ENCODE measurements around the gene OBSCN.

The OBSCN gene

GRCh38 chr1:228362141-228362883, 154.5 kb downstream of the OBSCN start:
- DNase-seq = no peak

- no peak for DNase-seq
Measured at GRCh38 chr1:228362884-228363450, 155.1 kb downstream of the OBSCN start.

- no peak for DNase-seq
Measured at GRCh38 chr1:228363686-228364067, 155.8 kb downstream of the OBSCN start.

GRCh38 chr1:228364068-228364705, 156.3 kb downstream of the OBSCN start:
- no peak for DNase-seq

- no peak for DNase-seq
Measured at GRCh38 chr1:228364706-228365213, 156.9 kb downstream of the OBSCN start.

- no peak for DNase-seq
Measured at GRCh38 chr1:228365271-228366061, 157.6 kb downstream of the OBSCN start.

- no peak for DNase-seq
Measured at GRCh38 chr1:228366062-228366865, 158.4 kb downstream of the OBSCN start.

- DNase-seq = no peak
Measured at GRCh38 chr1:228366866-228367741, 159.3 kb downstream of the OBSCN start.

- DNase-seq = no peak
Measured at GRCh38 chr1:228367798-228368791, 160.3 kb downstream of the OBSCN start.

- no peak for DNase-seq
Measured at GRCh38 chr1:228368801-228369607, 161.2 kb downstream of the OBSCN start.

GRCh38 chr1:228369608-228370438, 162.0 kb downstream of the OBSCN start:
- DNase-seq = no peak

GRCh38 chr1:228370439-228370940, 162.6 kb downstream of the OBSCN start:
- no peak for DNase-seq

GRCh38 chr1:228370941-228371740, 163.3 kb downstream of the OBSCN start:
- no peak for DNase-seq

GRCh38 chr1:228371741-228372182, 163.9 kb downstream of the OBSCN start:
- no peak for DNase-seq

- DNase-seq = no peak
Measured at GRCh38 chr1:228372183-228373003, 164.5 kb downstream of the OBSCN start.

Data from midbrain (tissue), 1 donor.